NCI-H1092 (cell line): ENCODE results near the gene ANKRD13A.
"Not testable (repeated sequence)": the region's sequence is repeated elsewhere in the genome, so short reads cannot be mapped to it uniquely, and the experiment has no call there.

Experiments used
- DNase-seq: peaks from one replicate; lab custom pipeline; 2025; lab: John Stamatoyannopoulos, UW

The ANKRD13A gene

GRCh38 chr12:110048242-110049027, 49.2 kb downstream of the ANKRD13A start, which contains the start of gene C12orf76:
Gene C12orf76, minus strand, starts transcription at chr12:110048522. Its CDS starts 27 bp downstream, at chr12:110048495.
- peak; percentile 87 for DNase-seq

GRCh38 chr12:110049034-110049433, 49.8 kb downstream of the ANKRD13A start:
- DNase-seq = not testable (repeated sequence)

- not testable (repeated sequence) for DNase-seq
These were observed 50.4 kb downstream of the ANKRD13A start for GRCh38 chr12:110049666-110050065.

- DNase-seq = no peak
These were observed 51.7 kb downstream of the ANKRD13A start for GRCh38 chr12:110050927-110051326.

- DNase-seq = not testable (repeated sequence)
These were observed 56.4 kb downstream of the ANKRD13A start for GRCh38 chr12:110055375-110056352.

- DNase-seq = not testable (repeated sequence)
These were observed 57.4 kb downstream of the ANKRD13A start for GRCh38 chr12:110056643-110057042.

GRCh38 chr12:110058875-110059615, 59.8 kb downstream of the ANKRD13A start:
- DNase-seq = no peak

- no peak for DNase-seq
These were observed 60.4 kb downstream of the ANKRD13A start for GRCh38 chr12:110059651-110060000.

GRCh38 chr12:110062241-110062640, 63.0 kb downstream of the ANKRD13A start:
- DNase-seq = no peak

- DNase-seq = no peak
These were observed 66.3 kb downstream of the ANKRD13A start for GRCh38 chr12:110065540-110065939.

- no peak for DNase-seq
These were observed 68.3 kb downstream of the ANKRD13A start for GRCh38 chr12:110067531-110067930.

GRCh38 chr12:110068115-110068514, 68.9 kb downstream of the ANKRD13A start:
- DNase-seq = not testable (repeated sequence)

- no peak for DNase-seq
These were observed 69.4 kb downstream of the ANKRD13A start for GRCh38 chr12:110068654-110069053.

GRCh38 chr12:110071504-110071903, 72.3 kb downstream of the ANKRD13A start:
- no peak for DNase-seq

- no peak for DNase-seq
These were observed 72.7 kb downstream of the ANKRD13A start for GRCh38 chr12:110071967-110072366.

GRCh38 chr12:110072636-110073035, 73.4 kb downstream of the ANKRD13A start:
- DNase-seq = not testable (repeated sequence)

- peak; percentile 35 for DNase-seq
These were observed 74.0 kb downstream of the ANKRD13A start for GRCh38 chr12:110073049-110073831.

- DNase-seq = no peak
These were observed 74.9 kb downstream of the ANKRD13A start for GRCh38 chr12:110074089-110074488.

GRCh38 chr12:110075880-110076279, 76.7 kb downstream of the ANKRD13A start:
- DNase-seq = no peak

GRCh38 chr12:110077800-110078199, 78.6 kb downstream of the ANKRD13A start:
- DNase-seq = no peak
